ENCODE data around the gene ELMO1. TPM values are rescaled to one million over a fixed set of nuclear protein-coding genes. Genes with fewer than 3 reads are reported as not detected.

ELMO1 gene
- total RNA-seq, 1 experiment from 2014 or later, result 7.8 TPM

DNA sequence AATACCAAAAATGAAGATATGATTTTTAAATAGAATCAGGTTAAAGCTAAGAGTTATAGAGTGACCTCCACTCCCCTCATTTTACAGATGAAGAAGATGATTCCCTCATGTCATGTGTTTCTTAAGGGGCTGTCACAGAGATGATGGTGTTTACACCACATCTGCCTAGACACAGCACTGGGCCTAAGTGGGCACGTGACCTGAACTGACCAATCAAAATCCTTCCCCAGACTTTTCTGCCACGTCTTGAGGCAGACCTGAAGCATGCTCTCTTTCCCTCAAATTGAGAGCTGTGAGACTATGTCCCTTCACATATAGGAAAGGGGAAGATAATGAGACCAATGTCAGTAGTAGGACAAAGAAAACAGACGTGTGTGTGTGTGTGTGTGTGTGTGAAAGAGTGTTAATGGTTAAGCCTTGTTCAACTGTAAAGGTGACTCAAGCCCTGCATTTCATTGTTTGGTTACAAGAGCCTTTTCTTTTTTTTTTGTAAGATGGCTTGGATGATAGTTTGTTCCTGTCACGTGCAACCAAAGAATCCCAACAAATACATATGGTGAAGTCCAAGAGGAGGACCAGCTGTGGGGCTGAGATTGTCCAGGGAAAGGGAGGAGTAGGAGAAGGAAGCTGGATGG is 551.6 kb downstream of the ELMO1 start:
- H4K91ac ChIP-seq (ENCODE audit: insufficient read length, low read depth, low read length), result no peak overlapping the region
- H3K27me3 Mint-ChIP-seq (ENCODE audit: low read depth), result no peaks in the 10 kb centered on the region; the same call in 1 of the 2 replicates
- no peaks in the 10 kb centered on the region for H3K9me3 Mint-ChIP-seq
- no peak overlapping the region for H3K4me2 ChIP-seq (ENCODE audit: insufficient read depth, insufficient read length, low read length)
- no peak overlapping the region for H3K27ac ChIP-seq (ENCODE audit: insufficient read length, low read depth, low read length)
- DNase-seq, result no peak
- H4K20me1 ChIP-seq (ENCODE audit: control insufficient read depth, insufficient read depth, insufficient read length), result no peaks in the 10 kb centered on the region
- H3K9ac ChIP-seq (ENCODE audit: extremely low read depth, insufficient read length, low read length), result no peak overlapping the region
- no peak overlapping the region for H2BK120ac ChIP-seq (ENCODE audit: low read depth, low read length, poor library complexity, severe bottlenecking)
- H2AK5ac ChIP-seq (ENCODE audit: insufficient read length, low read length), result no peak overlapping the region
- H3K4ac ChIP-seq (ENCODE audit: low read depth, low read length), result no peak overlapping the region
- peaks cover 0 to 2% of the 10 kb centered on the region in 2 experiments; a peak in 1 of 4 replicates for H3K4me1 Mint-ChIP-seq
- no peaks in the 10 kb centered on the region for H3K27me3 ChIP-seq (ENCODE audit: insufficient read depth, low read length)
- no peak overlapping the region for H2BK15ac ChIP-seq (ENCODE audit: low read depth, low read length)
- no peak overlapping the region for H4K8ac ChIP-seq (replicated peaks; ENCODE audit: insufficient read length, low read depth, low read length)
- H3K9me3 ChIP-seq (ENCODE audit: control insufficient read depth, low read depth, low read length), result no peaks in the 10 kb centered on the region
- peak overlapping the region in 1 of 3 experiments; percentile 60; a peak in 2 of 7 replicates for H3K27ac Mint-ChIP-seq
- WGBS (ENCODE audit: extremely low coverage, insufficient read length, low lambda C conversion rate), result no CpG with 5 or more reads among the region's 4 CpGs
- H3K14ac ChIP-seq (ENCODE audit: insufficient read depth, low read length), result no peak overlapping the region
- no peak overlapping the region for H3K23ac ChIP-seq (ENCODE audit: insufficient read length, low read depth, low read length)
- TF ChIP-seq, protein P1, sequence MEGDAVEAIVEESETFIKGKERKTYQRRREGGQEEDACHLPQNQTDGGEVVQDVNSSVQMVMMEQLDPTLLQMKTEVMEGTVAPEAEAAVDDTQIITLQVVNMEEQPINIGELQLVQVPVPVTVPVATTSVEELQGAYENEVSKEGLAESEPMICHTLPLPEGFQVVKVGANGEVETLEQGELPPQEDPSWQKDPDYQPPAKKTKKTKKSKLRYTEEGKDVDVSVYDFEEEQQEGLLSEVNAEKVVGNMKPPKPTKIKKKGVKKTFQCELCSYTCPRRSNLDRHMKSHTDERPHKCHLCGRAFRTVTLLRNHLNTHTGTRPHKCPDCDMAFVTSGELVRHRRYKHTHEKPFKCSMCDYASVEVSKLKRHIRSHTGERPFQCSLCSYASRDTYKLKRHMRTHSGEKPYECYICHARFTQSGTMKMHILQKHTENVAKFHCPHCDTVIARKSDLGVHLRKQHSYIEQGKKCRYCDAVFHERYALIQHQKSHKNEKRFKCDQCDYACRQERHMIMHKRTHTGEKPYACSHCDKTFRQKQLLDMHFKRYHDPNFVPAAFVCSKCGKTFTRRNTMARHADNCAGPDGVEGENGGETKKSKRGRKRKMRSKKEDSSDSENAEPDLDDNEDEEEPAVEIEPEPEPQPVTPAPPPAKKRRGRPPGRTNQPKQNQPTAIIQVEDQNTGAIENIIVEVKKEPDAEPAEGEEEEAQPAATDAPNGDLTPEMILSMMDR (conservative IDR thresholded peaks at IDR 0.05), result no peak
- no peak overlapping the region for H3T11ph ChIP-seq (ENCODE audit: low read length)
- H3K79me1 ChIP-seq (ENCODE audit: insufficient read depth, low read depth, low read length, poor library complexity, severe bottlenecking), result no peaks in the 10 kb centered on the region
- no peaks in the 10 kb centered on the region for H3K23me2 ChIP-seq (ENCODE audit: insufficient read length, low read depth, low read length, poor library complexity, severe bottlenecking)
- no peak overlapping the region for H2BK12ac ChIP-seq (ENCODE audit: insufficient read length, low read depth, low read length)
- no peaks in the 10 kb centered on the region for H3K79me2 ChIP-seq (ENCODE audit: insufficient read depth, low read length)
- no peak overlapping the region for H2AFZ ChIP-seq (ENCODE audit: low read length)
- H3K18ac ChIP-seq (ENCODE audit: insufficient read length, low read depth, low read length), result no peak overlapping the region
- H4K5ac ChIP-seq (ENCODE audit: insufficient read length, low read depth, low read length), result no peak overlapping the region
- no peak overlapping the region for H2BK20ac ChIP-seq (ENCODE audit: low read depth, low read length, poor library complexity, severe bottlenecking)
- H2BK5ac ChIP-seq (ENCODE audit: insufficient read length, low read length), result no peak overlapping the region
- H3K4me3 Mint-ChIP-seq, result no peak overlapping the region
- no peaks in the 10 kb centered on the region for H3K4me1 ChIP-seq (ENCODE audit: insufficient read depth, low read length)
- H3K56ac ChIP-seq (ENCODE audit: insufficient read length, low read depth, low read length), result no peak overlapping the region
- H3K36me3 Mint-ChIP-seq (ENCODE audit: insufficient read depth in 1 of 3, low read depth in 3 of 3), result no peaks in the 10 kb centered on the region; a peak in 1 of 7 replicates
